Astrocyte of the cerebellum (primary cell): ENCODE results near the gene GRAP.
"Not testable (repeated sequence)": the region's sequence is repeated elsewhere in the genome, so short reads cannot be mapped to it uniquely, and the experiment has no call there.

Experiments
- DNase-seq: peaks from one replicate; pipeline ENCODE4 v3.0.0-alpha.2; 2011; ENCODE audit warnings: low read depth
- H3K4me3 ChIP-seq: 2 replicates; pipeline ENCODE4 v1.5.1; 2011; ENCODE audit warnings: mild to moderate bottlenecking, low read depth, low read length, moderate library complexity
- CTCF ChIP-seq: IDR thresholded peaks from 2 replicates; pipeline ENCODE4 v1.5.1; 2012; ENCODE audit warnings: low read length, low read depth, moderate library complexity, mild to moderate bottlenecking; ENCODE audit errors: missing control alignments
- in situ Hi-C: cut with HindIII; loops from 2 replicates; pipeline ENCODE4 v1.10.0; 2017; ENCODE audit warnings: low sequenced_read_pairs

GRAP gene

GRCh38 chr17:19024101-19025078, 22.4 kb downstream of the GRAP start:
- TF ChIP-seq CTCF: no peak
- no peak for DNase-seq
- in situ Hi-C loops: no loop called here
- no peak overlapping the region for H3K4me3 ChIP-seq

- no peak overlapping the region for H3K4me3 ChIP-seq
- in situ Hi-C loops: no loop called here
- no peak for TF ChIP-seq CTCF
- DNase-seq: no peak
Measured at GRCh38 chr17:19023209-19023999, 23.4 kb downstream of the GRAP start.

- no peak overlapping the region for H3K4me3 ChIP-seq
- TF ChIP-seq CTCF: no peak
- in situ Hi-C loops: no loop called here
- no peak for DNase-seq
Measured at GRCh38 chr17:19022747-19023146, 24.0 kb downstream of the GRAP start.

- no peak for TF ChIP-seq CTCF
- in situ Hi-C loops: no loop called here
- no peak overlapping the region for H3K4me3 ChIP-seq
- DNase-seq: no peak
Measured at GRCh38 chr17:19022128-19022527, 24.6 kb downstream of the GRAP start.

GRCh38 chr17:19021622-19022083, 25.1 kb downstream of the GRAP start:
- no peak overlapping the region for H3K4me3 ChIP-seq
- in situ Hi-C loops: no loop called here
- TF ChIP-seq CTCF: no peak
- no peak for DNase-seq

- H3K4me3 ChIP-seq, DNase-seq, in situ Hi-C loops: not testable (repeated sequence)
Measured at GRCh38 chr17:19021011-19021621, 25.6 kb downstream of the GRAP start.
